Measurements from ENCODE around the gene CABLES2. TPM values are rescaled to one million over a fixed set of nuclear protein-coding genes. Genes with fewer than 3 reads are reported as not detected.

Gene CABLES2, protein sequence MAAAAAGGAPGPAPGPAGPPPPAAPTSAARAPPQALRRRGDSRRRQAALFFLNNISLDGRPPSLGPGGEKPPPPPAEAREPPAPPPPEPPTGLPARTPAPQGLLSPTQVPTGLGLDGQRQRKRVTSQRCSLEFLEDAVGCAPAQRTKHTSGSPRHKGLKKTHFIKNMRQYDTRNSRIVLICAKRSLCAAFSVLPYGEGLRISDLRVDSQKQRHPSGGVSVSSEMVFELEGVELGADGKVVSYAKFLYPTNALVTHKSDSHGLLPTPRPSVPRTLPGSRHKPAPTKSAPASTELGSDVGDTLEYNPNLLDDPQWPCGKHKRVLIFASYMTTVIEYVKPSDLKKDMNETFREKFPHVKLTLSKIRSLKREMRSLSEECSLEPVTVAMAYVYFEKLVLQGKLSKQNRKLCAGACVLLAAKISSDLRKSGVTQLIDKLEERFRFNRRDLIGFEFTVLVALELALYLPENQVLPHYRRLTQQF
- 4.4 to 5.8 TPM (median 5.2 TPM) in 5 replicates for total RNA-seq (2022; extraction: Qiagen RNA extraction)

DNA sequence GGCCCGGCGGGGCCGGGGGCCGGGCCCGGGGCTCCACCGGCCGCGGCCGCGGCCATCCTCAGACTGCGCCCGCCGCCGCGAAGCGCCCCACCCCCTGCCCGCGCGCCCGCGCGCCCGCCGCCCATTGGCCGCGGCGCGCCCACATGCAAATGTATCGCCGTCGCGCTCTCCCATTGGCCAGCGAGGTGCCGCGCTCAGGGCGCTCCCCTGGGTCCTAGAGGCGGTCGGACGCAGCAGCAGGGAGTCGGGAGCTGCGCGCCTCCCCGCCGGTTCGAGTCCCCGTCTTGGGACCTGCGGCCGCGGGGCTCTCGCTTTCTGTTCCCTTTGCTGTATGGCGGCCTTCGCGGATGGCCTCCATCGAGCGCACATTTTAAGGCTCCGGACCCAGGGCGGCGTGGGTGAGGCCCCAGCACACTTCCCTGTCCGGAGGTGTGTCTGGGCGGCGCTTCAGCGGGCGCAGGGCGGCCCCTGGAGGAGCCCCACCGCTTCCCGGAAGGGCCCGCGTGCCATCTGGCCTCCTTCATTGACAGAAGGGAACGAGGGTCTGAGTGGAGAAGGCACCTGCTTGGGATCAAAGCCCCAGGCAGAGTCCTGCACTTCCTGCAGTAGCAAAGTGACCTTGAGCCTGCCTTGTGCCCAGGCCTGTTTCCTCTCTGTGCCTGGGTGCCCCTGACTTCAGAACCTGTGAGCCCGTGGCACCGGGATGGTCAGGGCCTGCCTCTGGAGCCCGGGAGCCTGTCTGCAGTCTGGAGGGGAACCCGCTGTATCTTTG lies at the start of gene CABLES2:
CABLES2 (minus strand) TSS at position 65 of the 772 bp plus-strand sequence; CDS start at position 56, 9 bp downstream.

DNA sequence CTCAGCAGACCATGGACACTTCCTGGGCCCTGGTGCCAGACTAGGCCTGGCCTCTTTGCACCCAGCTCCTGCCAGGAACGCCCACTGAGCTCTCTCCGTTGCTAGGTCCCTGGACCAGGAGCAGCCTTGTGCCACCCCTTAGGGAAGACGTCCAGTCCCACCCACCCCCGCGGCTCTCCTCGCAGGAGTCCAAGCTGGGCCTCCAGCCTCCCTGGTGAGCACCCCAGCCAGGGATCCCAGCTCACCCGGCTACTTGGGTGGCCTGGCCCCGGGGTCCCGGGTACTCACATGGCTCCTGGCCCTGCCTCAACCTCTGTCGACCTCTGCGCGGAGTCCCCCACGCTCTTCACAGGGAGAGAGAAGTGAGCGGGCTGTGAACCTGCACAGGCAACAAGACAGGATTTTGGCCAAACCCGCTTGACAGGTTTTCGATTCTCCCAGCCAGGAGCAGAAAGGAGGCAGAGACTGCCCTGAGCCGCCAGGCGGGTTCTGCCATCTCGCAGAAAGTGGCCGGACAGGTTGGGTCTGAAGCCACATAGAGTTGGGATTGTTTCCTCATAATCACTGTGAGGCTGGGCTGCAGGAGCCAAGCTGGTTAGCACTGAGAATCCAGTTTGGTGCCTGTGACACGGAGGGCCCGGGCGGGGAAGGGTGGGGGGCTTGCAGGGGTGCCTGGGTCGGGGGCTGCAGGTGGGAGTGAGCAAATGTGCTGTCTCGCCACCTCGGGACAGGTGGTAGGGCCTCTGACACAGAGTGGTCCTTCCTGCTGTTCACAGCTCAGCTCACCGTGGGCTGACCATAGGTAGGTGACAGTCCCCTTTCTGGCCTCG lies 20.3 kb upstream of the CABLES2 start, which contains the start of gene RBBP8NL:
RBBP8NL (minus strand) TSS at position 368 of the 830 bp plus-strand sequence. CDS start 7,892 bp downstream, outside the sequence.

DNA sequence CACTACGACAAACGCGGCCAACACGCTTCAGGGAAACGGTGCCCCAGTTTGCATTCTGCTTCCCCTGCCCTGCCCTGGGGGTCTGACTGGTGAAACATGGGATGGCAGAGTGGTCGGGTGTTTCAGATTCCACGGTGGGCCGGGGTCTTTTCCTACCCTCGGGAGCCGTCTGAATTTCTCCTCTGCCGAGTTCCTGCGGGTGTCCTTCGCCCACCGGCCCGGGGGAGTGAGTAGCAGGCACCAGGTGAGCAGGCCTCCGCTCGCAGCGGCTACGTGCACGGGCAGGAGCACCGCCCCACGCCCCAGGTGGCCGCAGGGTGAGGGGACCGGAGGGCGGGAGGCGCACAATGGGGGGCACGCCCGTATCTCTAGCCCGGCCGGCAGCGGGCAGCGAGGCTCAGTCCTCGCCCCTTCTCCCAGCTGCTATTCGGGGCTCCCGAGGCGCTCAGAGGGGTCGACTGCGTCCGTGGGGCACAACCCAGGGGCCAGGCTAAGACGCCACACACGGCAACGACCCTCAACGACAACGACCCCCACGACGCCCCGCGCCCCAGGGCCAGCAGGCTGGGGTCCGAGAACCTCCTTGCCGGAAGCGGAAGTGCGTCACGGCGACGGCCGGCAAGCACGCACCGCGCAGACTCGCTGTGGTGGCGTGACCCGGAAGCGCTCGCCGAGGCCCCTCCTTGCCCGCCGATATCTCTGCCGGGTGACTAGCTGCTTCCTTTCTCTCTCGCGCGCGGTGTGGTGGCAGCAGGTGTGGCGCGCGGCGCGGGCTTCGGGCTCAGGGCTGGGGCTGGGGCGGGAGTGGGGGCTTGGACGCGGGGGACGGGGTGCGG lies 20.5 kb downstream of the CABLES2 start, which contains the start of gene RPS21:
RPS21 (plus strand) TSS at position 721 of the 836 bp plus-strand sequence. CDS start 236 bp downstream, outside the sequence.

DNA sequence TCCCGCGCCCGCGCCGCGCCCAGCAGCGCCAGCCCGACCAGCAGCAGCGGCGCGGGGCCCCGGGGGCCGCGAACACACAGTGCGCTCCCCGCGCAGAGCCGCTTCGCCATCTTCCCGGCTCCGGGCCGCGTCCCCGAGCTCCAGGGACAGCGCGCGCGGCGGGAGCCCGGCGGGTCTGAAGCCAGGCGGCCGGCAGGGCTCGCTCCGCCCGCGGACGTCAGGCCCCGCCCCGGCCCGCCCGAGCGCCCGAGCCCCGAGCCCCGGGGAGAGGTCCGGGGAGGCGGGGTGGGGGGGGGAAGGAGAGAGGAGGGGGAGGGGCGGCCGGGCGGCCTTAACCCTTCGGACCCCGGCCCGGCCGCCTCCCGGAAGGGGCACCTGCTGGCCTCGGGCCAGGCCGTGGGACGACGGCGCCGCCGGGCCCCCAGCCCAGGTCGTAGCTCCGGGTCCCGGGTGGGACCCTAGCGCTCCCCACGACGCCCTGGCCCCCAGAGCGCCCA lies 39.9 kb downstream of the CABLES2 start, which contains the start of gene LAMA5:
LAMA5 (minus strand) TSS at position 177 of the 497 bp plus-strand sequence; CDS start at position 110, 67 bp downstream.

Other genes with a start within 250 kb of the CABLES2 start
- gene MTG2, start 224.3 kb downstream of the CABLES2 start, total RNA-seq (2022; extraction: Qiagen RNA extraction), result 29.6 to 40.6 TPM (median 37.1 TPM) in 5 replicates
- gene HRH3, start 187.0 kb downstream of the CABLES2 start, total RNA-seq (2022; extraction: Qiagen RNA extraction), result not detected in 5 replicates
- gene OSBPL2, start 168.8 kb downstream of the CABLES2 start, total RNA-seq (2022; extraction: Qiagen RNA extraction), result 16.5 to 21.5 TPM (median 21.2 TPM) in 5 replicates
- 152 to 196 TPM (median 187 TPM) in 5 replicates for gene ADRM1, start 104.3 kb downstream of the CABLES2 start, total RNA-seq (2022; extraction: Qiagen RNA extraction)
- 260 to 513 TPM (median 431 TPM) in 5 replicates for gene LAMA5, start 40.0 kb downstream of the CABLES2 start, total RNA-seq (2022; extraction: Qiagen RNA extraction)
- 2,654 to 2,993 TPM (median 2,828 TPM) in 5 replicates for gene RPS21, start 20.2 kb downstream of the CABLES2 start, total RNA-seq (2022; extraction: Qiagen RNA extraction)
- 0.52 to 1.0 TPM (median 0.73 TPM) in 5 replicates for gene RBBP8NL, start 20.3 kb upstream of the CABLES2 start, total RNA-seq (2022; extraction: Qiagen RNA extraction)
- 0.41 to 0.78 TPM (median 0.70 TPM) in 5 replicates for gene GATA5, start 68.7 kb upstream of the CABLES2 start, total RNA-seq (2022; extraction: Qiagen RNA extraction)
- 9.2 to 14.1 TPM (median 11.9 TPM) in 5 replicates for gene SLCO4A1, start 235.2 kb upstream of the CABLES2 start, total RNA-seq (2022; extraction: Qiagen RNA extraction)

All from A549 treated with Mapracorat at 1 μM for 4 hours (cell line).